Omental fat pad (tissue), 4 donors: ENCODE results near the gene ZCCHC3. TPM values are rescaled to one million over a fixed set of nuclear protein-coding genes. Genes with fewer than 3 reads are reported as not detected.

Experiments
- ATAC-seq: fragments of 150-250 bp; one replicate; pipeline ENCODE4 v1.9.1; 2016; ENCODE audit warnings: mild to moderate bottlenecking, moderate library complexity; ENCODE audit not compliant: low FRiP score
- DNase-seq: peaks from one replicate; pipeline ENCODE4 v3.0.0-alpha.2; 2019; ENCODE audit warnings: low spot score
- CTCF ChIP-seq, 3 donors: fragments of 450-650 bp; IDR thresholded peaks; one replicate each; pipeline ENCODE4 v1.5.1; 2016 to 2017; ENCODE audit warnings: antibody characterized with exemption in 3 of 3, mild to moderate bottlenecking in 3 of 3, moderate library complexity in 2 of 3
- total RNA-seq, 4 donors: library from RNA; depleted of rRNA; stranded (reverse); fragments of >200 nt; gene quantifications; one replicate each; pipeline ENCODE4 v1.1.0, GENCODE V29; 2016

ZCCHC3 gene
- total RNA-seq, 4 donors from 2014 or later = 10.5 to 20.1 (median 12.6) TPM

- ATAC-seq (no peak), DNase-seq (no peak)
- no peak for TF ChIP-seq CTCF (IDR thresholded peaks at IDR 0.05)
Observed at GRCh38 chr20:273884-274283, 23.5 kb upstream of the ZCCHC3 start.

GRCh38 chr20:275791-276190 lies 21.6 kb upstream of the ZCCHC3 start:
- ATAC-seq (no peak), DNase-seq (no peak)
- TF ChIP-seq CTCF (IDR thresholded peaks at IDR 0.05) = no peak

DNA sequence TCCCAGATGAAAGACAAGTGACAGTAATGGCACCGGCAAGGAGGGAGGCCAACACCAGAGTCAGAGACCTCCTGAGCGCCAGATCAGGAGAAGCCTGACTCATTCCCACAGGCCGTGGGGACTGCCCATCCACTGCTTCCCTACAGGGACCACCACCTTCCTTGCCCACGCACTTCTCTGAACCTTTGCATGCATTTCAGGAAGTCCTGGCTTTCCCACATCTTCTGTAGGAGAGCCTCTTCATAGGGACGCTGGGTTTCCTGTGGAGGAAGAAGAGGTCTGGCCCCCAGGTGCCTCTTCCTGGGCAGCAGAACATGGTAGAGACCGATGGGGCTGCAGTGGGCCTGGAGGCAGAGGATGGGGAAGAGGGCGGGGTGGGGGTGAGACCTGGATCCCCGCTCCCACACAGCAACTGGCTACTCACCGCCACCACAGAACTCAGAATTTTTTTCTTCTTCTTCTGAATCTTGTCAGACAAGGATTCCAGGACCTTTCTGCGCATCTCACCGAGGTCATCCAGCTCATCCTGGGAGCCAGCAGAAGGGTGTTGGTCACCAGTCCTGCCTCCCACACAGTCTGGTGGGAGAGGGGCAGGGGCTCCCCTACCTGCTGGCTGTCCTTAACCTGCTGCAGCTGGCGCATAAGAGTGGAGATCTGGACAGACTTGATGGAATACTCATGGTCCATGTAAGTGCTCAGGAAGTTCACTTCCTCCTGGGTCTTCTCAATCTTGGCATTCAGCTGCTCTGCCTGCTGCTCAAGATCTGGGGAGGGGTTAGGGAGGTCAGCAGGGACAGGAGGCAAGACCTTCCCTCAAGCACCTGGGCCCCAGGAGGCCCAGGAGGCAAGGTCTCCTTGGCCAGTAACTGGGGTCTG lies 20.5 kb upstream of the ZCCHC3 start:
- no peak for DNase-seq
- TF ChIP-seq CTCF (IDR thresholded peaks at IDR 0.05) = no peak

DNA sequence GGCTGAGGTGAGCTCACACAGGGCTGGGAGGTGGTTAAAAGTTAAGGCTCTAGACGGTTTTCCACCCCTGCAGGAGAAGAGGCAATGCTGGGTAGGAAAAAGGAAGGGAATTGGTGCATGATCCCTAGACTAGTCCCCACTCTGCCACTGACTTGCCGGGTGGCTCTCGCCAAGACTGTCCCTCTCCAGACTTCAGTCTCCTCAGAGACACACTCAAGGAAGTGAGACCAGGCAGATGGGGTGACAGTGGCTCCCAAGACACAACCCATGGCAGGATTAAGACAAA lies 19.9 kb upstream of the ZCCHC3 start:
- DNase-seq (no peak), ATAC-seq (no peak)
- TF ChIP-seq CTCF (IDR thresholded peaks at IDR 0.05) = no peak

More for the DNA sequence above, 20.5 kb upstream of the ZCCHC3 start:
- no peak for ATAC-seq

DNA sequence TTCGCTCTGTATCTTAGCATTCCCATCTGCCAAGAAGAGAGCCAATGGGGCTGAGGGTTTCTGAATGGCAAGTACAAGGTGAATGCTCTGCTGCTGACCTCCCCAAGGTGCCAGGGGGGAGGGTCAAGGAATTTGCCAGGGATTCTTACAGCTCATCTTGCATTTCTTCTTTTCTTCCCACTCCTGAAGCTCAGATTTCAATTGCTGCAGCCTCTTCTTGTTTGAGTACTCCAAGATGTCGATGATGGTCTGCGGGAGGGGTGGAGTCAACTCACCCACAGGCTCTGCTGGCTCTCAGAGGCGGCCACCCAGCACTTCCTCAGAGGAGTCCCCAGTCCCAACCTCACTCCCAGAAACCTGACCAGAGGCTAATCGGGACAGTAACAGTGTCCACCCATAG lies 19.2 kb upstream of the ZCCHC3 start:
- TF ChIP-seq CTCF (IDR thresholded peaks at IDR 0.05) = no peak
- ATAC-seq (no peak), DNase-seq (no peak)

GRCh38 chr20:278607-279571 lies 18.5 kb upstream of the ZCCHC3 start:
- no peak for DNase-seq
- ATAC-seq = no peak
- no peak for TF ChIP-seq CTCF (IDR thresholded peaks at IDR 0.05)
